DOHH2 (cell line): ENCODE data around the gene NFIA.

Experiments
- EZH2phosphoT487 ChIP-seq: fragments of 200-600 bp; sonication (generic); IDR thresholded peaks from 2 replicates; pipeline ENCODE4 v1.6.1; 2017; ENCODE audit warnings: borderline replicate concordance, mild to moderate bottlenecking, antibody characterized with exemption, low read length, moderate library complexity, mixed read lengths
- TF ChIP-seq, protein P1 (sequence below): fragments of 200-600 bp; sonication (generic); IDR thresholded peaks from one replicate; pipeline ENCODE4 v1.5.1; 2014; ENCODE audit warnings: antibody characterized with exemption, mild to moderate bottlenecking, low read depth, low read length; ENCODE audit not compliant: poor library complexity, severe bottlenecking

DNA sequence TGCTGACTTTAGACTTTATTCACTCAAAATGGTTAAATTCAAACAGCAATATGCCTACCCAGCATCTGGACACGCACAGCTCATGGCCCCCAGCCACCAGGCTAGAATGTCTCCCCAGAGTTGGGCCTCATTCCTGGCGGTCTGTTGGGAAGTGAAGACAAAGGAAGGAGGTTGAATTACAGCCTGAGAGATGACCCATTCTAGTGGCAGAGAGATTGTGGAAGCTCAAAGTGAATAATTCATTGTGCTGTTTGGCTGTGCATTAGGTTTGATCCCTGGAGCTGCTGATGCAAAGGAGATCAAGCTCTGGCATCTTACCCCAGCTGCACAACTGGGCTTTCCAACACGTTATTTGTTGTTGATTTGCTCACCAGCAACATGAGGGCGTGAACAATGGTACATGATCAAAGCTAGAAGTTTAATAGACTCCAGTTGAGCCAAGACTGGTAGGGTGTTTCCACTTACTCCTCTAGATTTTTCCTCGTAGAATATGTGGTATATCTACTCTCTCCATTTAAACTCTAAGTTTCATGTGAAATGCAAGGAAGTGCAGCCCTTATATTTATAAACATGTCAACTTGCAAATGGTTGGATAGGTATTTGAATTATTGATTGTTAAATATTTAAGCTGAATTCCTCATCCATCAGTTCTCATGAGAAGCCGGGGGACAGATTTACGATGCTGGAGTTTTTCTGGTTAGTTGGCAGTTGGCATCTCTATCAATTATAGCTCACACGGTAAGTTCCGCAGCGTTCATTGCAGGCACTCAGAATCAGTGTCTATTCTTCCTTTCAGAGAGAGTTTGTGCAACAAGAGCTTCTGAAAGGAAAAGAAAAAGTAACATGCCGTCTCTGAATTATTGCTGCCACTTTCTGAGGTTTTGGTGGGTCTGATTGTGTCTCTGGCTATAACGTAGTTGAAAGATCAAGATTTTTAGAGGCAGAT, 419.9 kb downstream of the NFIA start:
- TF ChIP-seq, protein P1, sequence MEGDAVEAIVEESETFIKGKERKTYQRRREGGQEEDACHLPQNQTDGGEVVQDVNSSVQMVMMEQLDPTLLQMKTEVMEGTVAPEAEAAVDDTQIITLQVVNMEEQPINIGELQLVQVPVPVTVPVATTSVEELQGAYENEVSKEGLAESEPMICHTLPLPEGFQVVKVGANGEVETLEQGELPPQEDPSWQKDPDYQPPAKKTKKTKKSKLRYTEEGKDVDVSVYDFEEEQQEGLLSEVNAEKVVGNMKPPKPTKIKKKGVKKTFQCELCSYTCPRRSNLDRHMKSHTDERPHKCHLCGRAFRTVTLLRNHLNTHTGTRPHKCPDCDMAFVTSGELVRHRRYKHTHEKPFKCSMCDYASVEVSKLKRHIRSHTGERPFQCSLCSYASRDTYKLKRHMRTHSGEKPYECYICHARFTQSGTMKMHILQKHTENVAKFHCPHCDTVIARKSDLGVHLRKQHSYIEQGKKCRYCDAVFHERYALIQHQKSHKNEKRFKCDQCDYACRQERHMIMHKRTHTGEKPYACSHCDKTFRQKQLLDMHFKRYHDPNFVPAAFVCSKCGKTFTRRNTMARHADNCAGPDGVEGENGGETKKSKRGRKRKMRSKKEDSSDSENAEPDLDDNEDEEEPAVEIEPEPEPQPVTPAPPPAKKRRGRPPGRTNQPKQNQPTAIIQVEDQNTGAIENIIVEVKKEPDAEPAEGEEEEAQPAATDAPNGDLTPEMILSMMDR: no peak
- TF ChIP-seq EZH2phosphoT487: no peak
